ENCODE measurements around the gene SHISA7.
"Not testable (repeated sequence)": the region's sequence is repeated elsewhere in the genome, so short reads cannot be mapped to it uniquely, and the experiment has no call there.

The SHISA7 gene

DNA sequence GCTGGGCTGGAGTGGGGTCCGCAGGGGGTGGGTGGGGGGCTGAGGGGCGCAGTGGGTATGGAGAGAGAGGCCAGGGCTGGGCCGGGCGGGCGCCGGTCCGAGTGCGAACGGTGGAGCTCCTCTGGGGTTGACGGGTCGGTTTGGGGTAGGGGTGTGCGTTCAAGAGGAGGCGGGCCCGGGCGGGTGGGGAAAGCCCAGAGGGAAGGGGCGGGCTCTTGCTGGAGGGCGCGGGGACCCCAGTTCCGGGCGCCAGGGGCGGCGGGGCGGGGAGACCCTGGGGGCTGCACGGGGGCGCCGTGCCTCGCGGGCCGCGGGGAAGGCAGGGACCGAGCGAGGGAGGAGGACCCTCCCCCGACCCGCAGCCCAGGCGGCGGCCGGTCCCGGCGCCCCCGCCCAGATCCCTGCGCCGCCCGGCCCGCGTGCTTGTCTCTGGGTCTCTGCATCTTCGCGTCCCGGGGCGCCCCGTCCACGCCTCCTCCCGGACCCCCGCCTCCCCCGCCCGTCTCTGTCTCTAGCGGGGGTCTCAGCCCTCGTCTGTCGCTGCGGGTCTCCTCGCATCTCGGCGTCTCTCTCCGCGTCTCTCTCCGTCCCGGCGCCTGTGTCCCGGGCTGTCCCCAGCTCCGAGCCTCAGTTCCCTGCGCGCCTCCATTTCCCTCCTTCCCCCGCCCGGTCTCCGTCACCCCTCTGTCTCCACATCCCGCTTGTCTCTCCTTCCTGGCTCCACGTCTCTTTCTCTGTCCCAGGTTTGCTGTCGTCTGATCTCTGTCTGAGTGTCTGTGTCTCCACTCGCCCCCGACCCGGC lies 8.3 kb upstream of the SHISA7 start:
- ATAC-seq, result no peak; the same call in 2 of the 3 replicates

DNA sequence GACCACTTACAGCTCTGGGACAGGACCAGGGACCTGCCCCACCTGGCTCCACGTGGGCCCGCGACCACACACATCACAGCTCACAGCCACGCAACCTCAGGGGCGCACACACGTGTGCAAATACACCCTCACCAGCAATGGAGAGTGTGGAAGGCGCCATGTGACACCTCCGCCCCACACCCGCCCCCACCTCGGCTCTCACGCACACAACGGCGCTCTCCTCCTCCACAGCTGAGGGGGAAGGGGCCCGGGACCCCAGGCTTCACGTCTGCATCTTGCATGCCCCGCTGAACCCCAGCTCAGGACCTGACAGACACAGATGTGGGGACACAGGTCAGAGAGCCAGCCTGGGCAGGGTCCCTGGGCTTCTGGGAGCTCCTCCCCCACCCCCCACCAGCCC lies 6.4 kb upstream of the SHISA7 start:
- no peak for ATAC-seq

More for the DNA sequence above, 8.3 kb upstream of the SHISA7 start:
- TF ChIP-seq TCF4 (CRISPR knock-in tag; IDR thresholded peaks at IDR 0.05; ENCODE audit: borderline replicate concordance) (no peak), ZNF565 (CRISPR knock-in tag; conservative IDR thresholded peaks at IDR 0.05; ENCODE audit: low read depth) (no peak), BACH2 (CRISPR knock-in tag; IDR thresholded peaks at IDR 0.05; ENCODE audit: borderline replicate concordance) (no peak), TSHZ2 (CRISPR knock-in tag; IDR thresholded peaks at IDR 0.05) (no peak), ARNTL (CRISPR knock-in tag; IDR thresholded peaks at IDR 0.05; ENCODE audit: borderline replicate concordance, low read depth) (no peak), ISL1 (CRISPR knock-in tag; IDR thresholded peaks at IDR 0.05) (no peak), PPARA (CRISPR knock-in tag; IDR thresholded peaks at IDR 0.05; ENCODE audit: borderline replicate concordance) (no peak), ZNF8 (CRISPR knock-in tag; IDR thresholded peaks at IDR 0.05) (no peak), RARB (CRISPR knock-in tag; IDR thresholded peaks at IDR 0.05) (no peak), CREB5 (CRISPR knock-in tag; IDR thresholded peaks at IDR 0.05; ENCODE audit: low read depth) (no peak), ZFP3 (CRISPR knock-in tag; IDR thresholded peaks at IDR 0.05) (no peak), GLIS3 (CRISPR knock-in tag; IDR thresholded peaks at IDR 0.05) (no peak), ZC3H10 (CRISPR knock-in tag; IDR thresholded peaks at IDR 0.05) (no peak)
- TF ChIP-seq, protein P1, sequence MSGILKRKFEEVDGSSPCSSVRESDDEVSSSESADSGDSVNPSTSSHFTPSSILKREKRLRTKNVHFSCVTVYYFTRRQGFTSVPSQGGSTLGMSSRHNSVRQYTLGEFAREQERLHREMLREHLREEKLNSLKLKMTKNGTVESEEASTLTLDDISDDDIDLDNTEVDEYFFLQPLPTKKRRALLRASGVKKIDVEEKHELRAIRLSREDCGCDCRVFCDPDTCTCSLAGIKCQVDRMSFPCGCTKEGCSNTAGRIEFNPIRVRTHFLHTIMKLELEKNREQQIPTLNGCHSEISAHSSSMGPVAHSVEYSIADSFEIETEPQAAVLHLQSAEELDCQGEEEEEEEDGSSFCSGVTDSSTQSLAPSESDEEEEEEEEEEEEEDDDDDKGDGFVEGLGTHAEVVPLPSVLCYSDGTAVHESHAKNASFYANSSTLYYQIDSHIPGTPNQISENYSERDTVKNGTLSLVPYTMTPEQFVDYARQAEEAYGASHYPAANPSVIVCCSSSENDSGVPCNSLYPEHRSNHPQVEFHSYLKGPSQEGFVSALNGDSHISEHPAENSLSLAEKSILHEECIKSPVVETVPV (CRISPR knock-in tag; IDR thresholded peaks at IDR 0.05), result no peak
- TF ChIP-seq, protein P2, sequence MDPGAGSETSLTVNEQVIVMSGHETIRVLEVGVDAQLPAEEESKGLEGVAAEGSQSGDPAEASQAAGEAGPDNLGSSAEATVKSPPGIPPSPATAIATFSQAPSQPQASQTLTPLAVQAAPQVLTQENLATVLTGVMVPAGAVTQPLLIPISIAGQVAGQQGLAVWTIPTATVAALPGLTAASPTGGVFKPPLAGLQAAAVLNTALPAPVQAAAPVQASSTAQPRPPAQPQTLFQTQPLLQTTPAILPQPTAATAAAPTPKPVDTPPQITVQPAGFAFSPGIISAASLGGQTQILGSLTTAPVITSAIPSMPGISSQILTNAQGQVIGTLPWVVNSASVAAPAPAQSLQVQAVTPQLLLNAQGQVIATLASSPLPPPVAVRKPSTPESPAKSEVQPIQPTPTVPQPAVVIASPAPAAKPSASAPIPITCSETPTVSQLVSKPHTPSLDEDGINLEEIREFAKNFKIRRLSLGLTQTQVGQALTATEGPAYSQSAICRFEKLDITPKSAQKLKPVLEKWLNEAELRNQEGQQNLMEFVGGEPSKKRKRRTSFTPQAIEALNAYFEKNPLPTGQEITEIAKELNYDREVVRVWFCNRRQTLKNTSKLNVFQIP (CRISPR knock-in tag; IDR thresholded peaks at IDR 0.05; ENCODE audit: borderline replicate concordance, low read depth), result no peak

DNA sequence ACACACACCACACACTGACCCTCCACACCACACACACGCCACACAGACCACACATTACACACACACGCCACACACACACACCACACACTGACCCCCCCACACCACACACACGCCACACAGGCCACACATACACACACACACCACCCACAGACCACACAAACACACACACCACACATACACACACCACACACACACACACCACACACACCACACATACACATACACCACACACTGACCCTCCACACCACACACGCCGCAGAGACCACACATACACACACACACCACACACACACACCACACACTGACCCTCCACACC lies 5.0 kb upstream of the SHISA7 start:
- not testable (repeated sequence) for ATAC-seq

More for the DNA sequence above, 6.4 kb upstream of the SHISA7 start:
- no peak for TF ChIP-seq PPARA (CRISPR knock-in tag; IDR thresholded peaks at IDR 0.05; ENCODE audit: borderline replicate concordance)
- TF ChIP-seq TOX (CRISPR knock-in tag; IDR thresholded peaks at IDR 0.05; ENCODE audit: borderline replicate concordance), result no peak
- TF ChIP-seq CREB5 (CRISPR knock-in tag; IDR thresholded peaks at IDR 0.05; ENCODE audit: low read depth), result no peak
- TF ChIP-seq SNAI2 (CRISPR knock-in tag; IDR thresholded peaks at IDR 0.05), result no peak
- no peak for TF ChIP-seq GLIS3 (CRISPR knock-in tag; IDR thresholded peaks at IDR 0.05)
- no peak for TF ChIP-seq ZNF70 (CRISPR knock-in tag; IDR thresholded peaks at IDR 0.05)
- no peak for TF ChIP-seq ARNTL (CRISPR knock-in tag; IDR thresholded peaks at IDR 0.05; ENCODE audit: borderline replicate concordance, low read depth)
- TF ChIP-seq TCF4 (CRISPR knock-in tag; IDR thresholded peaks at IDR 0.05; ENCODE audit: borderline replicate concordance), result no peak
- no peak for TF ChIP-seq BACH2 (CRISPR knock-in tag; IDR thresholded peaks at IDR 0.05; ENCODE audit: borderline replicate concordance)
- TF ChIP-seq, protein P1 (CRISPR knock-in tag; IDR thresholded peaks at IDR 0.05), result no peak
- no peak for TF ChIP-seq ESRRG (CRISPR knock-in tag; IDR thresholded peaks at IDR 0.05)
- no peak for TF ChIP-seq RARB (CRISPR knock-in tag; IDR thresholded peaks at IDR 0.05)
- no peak for TF ChIP-seq ISL1 (CRISPR knock-in tag; IDR thresholded peaks at IDR 0.05)
- no peak for TF ChIP-seq ZFP30 (CRISPR knock-in tag; IDR thresholded peaks at IDR 0.05)
